ENCODE results near the gene ACSM5. TPM values are rescaled to one million over a fixed set of nuclear protein-coding genes. Genes with fewer than 3 reads are reported as not detected.
A peak's percentile ranks its signal among the peaks of the same experiment; 100 is the strongest.

ACSM5 gene
- total RNA-seq, 1 experiment from 2014 or later: 0.54 TPM

DNA sequence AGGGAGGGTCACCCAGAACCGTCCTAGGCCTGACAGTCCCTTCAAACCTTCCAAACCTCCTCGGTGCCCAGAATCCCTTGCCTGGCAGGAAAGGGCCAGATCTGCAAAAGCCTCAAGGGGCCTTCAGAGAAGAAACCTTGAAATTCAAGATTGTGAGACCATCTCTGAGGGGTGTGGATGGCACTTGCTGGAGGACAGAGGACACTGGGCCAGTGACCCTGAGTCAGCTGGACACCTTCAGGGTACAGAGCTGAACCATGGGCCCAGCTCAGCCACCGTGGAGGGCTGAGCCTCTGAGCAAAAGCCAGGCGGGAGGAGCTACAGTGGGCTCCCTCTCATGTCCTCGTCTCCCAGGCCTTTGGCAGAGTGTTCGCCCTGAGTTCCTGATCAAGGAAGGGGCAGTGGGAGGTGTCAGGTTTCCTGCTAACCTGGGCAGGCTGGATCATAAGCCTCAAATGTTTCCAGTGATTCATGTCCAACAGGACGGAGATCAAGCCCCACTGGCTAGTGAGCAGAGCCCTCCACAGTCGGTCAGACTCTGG lies 7.8 kb upstream of the ACSM5 start:
- no peaks in the 10 kb centered on the region for H3K9me3 Mint-ChIP-seq (ENCODE audit: unreplicated experiment)
- CTCF ChIA-PET: interaction anchor here (5.6 kb wide), 1 partner anchor 17 kb away, joined by 51 read pairs; no protein-coding TSS in a partner anchor
- H3K27me3 Mint-ChIP-seq (ENCODE audit: insufficient read depth, unreplicated experiment): no peaks in the 10 kb centered on the region
- intact Hi-C loops (cut with micrococcal nuclease): no loop called here
- DNase-seq (ENCODE audit: unreplicated experiment): no peak
- TF ChIP-seq, protein P1, sequence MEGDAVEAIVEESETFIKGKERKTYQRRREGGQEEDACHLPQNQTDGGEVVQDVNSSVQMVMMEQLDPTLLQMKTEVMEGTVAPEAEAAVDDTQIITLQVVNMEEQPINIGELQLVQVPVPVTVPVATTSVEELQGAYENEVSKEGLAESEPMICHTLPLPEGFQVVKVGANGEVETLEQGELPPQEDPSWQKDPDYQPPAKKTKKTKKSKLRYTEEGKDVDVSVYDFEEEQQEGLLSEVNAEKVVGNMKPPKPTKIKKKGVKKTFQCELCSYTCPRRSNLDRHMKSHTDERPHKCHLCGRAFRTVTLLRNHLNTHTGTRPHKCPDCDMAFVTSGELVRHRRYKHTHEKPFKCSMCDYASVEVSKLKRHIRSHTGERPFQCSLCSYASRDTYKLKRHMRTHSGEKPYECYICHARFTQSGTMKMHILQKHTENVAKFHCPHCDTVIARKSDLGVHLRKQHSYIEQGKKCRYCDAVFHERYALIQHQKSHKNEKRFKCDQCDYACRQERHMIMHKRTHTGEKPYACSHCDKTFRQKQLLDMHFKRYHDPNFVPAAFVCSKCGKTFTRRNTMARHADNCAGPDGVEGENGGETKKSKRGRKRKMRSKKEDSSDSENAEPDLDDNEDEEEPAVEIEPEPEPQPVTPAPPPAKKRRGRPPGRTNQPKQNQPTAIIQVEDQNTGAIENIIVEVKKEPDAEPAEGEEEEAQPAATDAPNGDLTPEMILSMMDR (IDR thresholded peaks at IDR 0.05; ENCODE audit: unreplicated experiment): no peak
- POLR2A ChIA-PET: no interaction called here
- H3K27ac Mint-ChIP-seq (ENCODE audit: low read depth, unreplicated experiment): no peak overlapping the region
- peaks cover under 1% of the 10 kb centered on the region for H3K4me1 Mint-ChIP-seq (ENCODE audit: insufficient read depth, unreplicated experiment)
- H3K36me3 Mint-ChIP-seq (ENCODE audit: insufficient read depth, unreplicated experiment): no peaks in the 10 kb centered on the region
- BruUV-seq (replicated peaks): no TSS peak
- no peak overlapping the region for H3K4me3 Mint-ChIP-seq (ENCODE audit: unreplicated experiment)

DNA sequence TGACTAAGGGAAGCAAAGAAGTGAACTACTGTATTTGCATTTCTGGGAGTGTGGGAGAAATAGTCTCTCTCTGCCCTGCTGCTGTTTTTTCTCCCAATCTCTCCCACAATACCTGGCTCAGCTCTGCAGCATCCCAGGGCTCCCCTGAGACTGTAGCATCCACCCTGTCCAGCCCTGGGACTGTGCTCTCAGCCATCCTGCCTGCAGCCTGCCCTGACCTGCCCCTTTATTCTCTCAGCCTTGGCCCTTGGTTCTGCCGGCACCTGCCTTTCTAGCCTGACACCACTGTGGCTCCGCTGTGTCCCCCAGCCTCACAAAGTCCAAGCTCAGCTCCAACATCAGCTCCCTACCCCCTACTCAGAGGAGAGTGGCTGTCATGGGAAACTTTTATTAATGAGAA lies 6.7 kb upstream of the ACSM5 start:
- no peaks in the 10 kb centered on the region for H3K36me3 Mint-ChIP-seq (ENCODE audit: insufficient read depth, unreplicated experiment)
- intact Hi-C loops (cut with micrococcal nuclease): no loop called here
- H3K27ac Mint-ChIP-seq (ENCODE audit: low read depth, unreplicated experiment): no peak overlapping the region
- ChIA-PET POLR2A (no interaction called here), CTCF (interaction anchor here (5.6 kb wide), 1 partner anchor 18 kb away, joined by 51 read pairs; no protein-coding TSS in a partner anchor)
- no peaks in the 10 kb centered on the region for H3K9me3 Mint-ChIP-seq (ENCODE audit: unreplicated experiment)
- peaks cover 6% of the 10 kb centered on the region for H3K4me1 Mint-ChIP-seq (ENCODE audit: insufficient read depth, unreplicated experiment)
- H3K27me3 Mint-ChIP-seq (ENCODE audit: insufficient read depth, unreplicated experiment): no peaks in the 10 kb centered on the region
- no peak overlapping the region for H3K4me3 Mint-ChIP-seq (ENCODE audit: unreplicated experiment)
- DNase-seq (ENCODE audit: unreplicated experiment): no peak
- BruUV-seq (replicated peaks): no TSS peak
- TF ChIP-seq, protein P1 (IDR thresholded peaks at IDR 0.05; ENCODE audit: unreplicated experiment): no peak

DNA sequence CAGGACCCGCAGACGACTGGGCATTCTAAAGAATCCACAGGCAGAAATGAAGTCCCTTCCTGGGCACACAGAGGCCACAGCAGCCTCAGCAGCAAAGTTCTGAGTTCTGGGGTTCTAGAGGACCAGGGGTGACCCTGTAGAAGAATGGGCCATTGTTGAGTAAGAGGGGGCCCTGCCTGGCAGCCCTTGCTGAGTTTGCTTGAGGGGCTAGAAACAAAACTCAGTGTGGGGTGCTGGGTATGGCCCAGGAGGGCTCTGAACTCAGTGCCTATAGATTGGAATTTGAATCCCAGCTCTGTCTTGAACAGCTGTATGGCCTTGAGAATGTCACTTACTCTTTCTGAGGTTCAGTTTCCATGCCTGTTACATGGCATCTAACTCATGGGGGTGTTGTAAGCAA lies 4.7 kb upstream of the ACSM5 start, which contains the start of gene PDILT:
PDILT (minus strand) TSS at position 101 of the 400 bp plus-strand sequence. CDS start 5,437 bp downstream, outside the sequence.
- peak within 1 kb of the TSS; percentile 49 for H3K27ac Mint-ChIP-seq (ENCODE audit: low read depth, unreplicated experiment)
- H3K27me3 Mint-ChIP-seq (ENCODE audit: insufficient read depth, unreplicated experiment): no peaks in the 10 kb centered on the region
- intact Hi-C loops (cut with micrococcal nuclease): no loop called here
- CTCF ChIA-PET: interaction anchor here (1.2 to 5.6 kb wide), 3 partner anchors 19 to 104 kb away, joined by 5 to 51 read pairs (median 6); no protein-coding TSS in a partner anchor
- no peak for DNase-seq (ENCODE audit: unreplicated experiment)
- peaks cover 10% of the 10 kb centered on the region for H3K4me1 Mint-ChIP-seq (ENCODE audit: insufficient read depth, unreplicated experiment)
- TF ChIP-seq, protein P1 (IDR thresholded peaks at IDR 0.05; ENCODE audit: unreplicated experiment): no peak
- BruUV-seq (replicated peaks): no TSS peak
- POLR2A ChIA-PET: no interaction called here
- no peak within 1 kb of the TSS for H3K4me3 Mint-ChIP-seq (ENCODE audit: unreplicated experiment)
- H3K36me3 Mint-ChIP-seq (ENCODE audit: insufficient read depth, unreplicated experiment): no peaks in the 10 kb centered on the region
- H3K9me3 Mint-ChIP-seq (ENCODE audit: unreplicated experiment): no peaks in the 10 kb centered on the region

DNA sequence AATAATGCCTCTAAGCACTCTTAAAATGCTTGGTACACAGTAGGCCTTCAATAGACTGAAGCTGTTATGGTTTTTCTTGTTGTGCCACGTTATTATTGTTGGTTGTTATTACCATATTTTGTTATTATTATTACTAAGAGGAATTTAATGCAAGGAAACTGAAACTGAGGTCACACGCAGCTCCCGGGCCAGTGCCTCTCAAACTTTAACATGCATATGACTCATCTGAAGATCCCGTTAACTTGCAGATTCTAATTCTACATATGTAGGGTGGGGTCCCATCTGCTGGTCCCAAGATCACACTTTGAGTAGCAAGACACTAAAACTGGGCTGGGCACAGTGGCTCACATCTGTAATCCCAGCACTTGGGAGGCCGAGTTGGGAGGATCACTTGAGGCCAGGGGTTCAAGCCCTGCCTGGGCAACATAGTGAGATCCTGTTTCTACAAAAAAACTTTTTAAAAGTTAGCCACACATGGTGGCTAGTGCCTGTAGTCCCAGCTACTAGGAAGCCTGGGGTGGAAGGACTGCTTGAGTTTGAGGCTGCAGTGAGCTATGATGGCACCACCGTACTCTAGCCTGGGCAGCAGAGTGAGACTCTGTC lies 888 bp downstream of the ACSM5 start:
- Mint-ChIP-seq H3K36me3 (ENCODE audit: insufficient read depth, unreplicated experiment) (no peaks in the 10 kb centered on the region), H3K4me3 (ENCODE audit: unreplicated experiment) (no peak overlapping the region), H3K9me3 (ENCODE audit: unreplicated experiment) (no peaks in the 10 kb centered on the region), H3K27ac (ENCODE audit: low read depth, unreplicated experiment) (peak overlapping the region; percentile 64), H3K4me1 (ENCODE audit: insufficient read depth, unreplicated experiment) (peaks cover 24% of the 10 kb centered on the region), H3K27me3 (ENCODE audit: insufficient read depth, unreplicated experiment) (no peaks in the 10 kb centered on the region)
- intact Hi-C loops (cut with micrococcal nuclease): no loop called here
- CTCF ChIA-PET: interaction anchor here (0.8 to 1.6 kb wide), 3 partner anchors 25 to 511 kb away, joined by 3 to 6 read pairs (median 4); no protein-coding TSS in a partner anchor
- TF ChIP-seq, protein P1 (IDR thresholded peaks at IDR 0.05; ENCODE audit: unreplicated experiment): no peak
- POLR2A ChIA-PET: interaction anchor here (0.8 kb wide), 1 partner anchor 41 kb away, joined by 3 read pairs; no protein-coding TSS in a partner anchor
- DNase-seq (ENCODE audit: unreplicated experiment): no peak
- BruUV-seq (replicated peaks): no TSS peak

Data from MCF 10A (cell line).